Osteoblast (primary cell): ENCODE measurements around the gene TCIRG1. TPM values are rescaled to one million over a fixed set of nuclear protein-coding genes. Genes with fewer than 3 reads are reported as not detected.

Source experiments
- DNase-seq: peaks from one replicate; pipeline ENCODE4 v3.0.0; 2011; ENCODE audit warnings: low spot score, mixed read lengths; ENCODE audit not compliant: insufficient read length; ENCODE audit errors: missing footprints
- H2AFZ ChIP-seq: 2 replicates; pipeline ENCODE4 v1.6.0; 2011; ENCODE audit warnings: mild to moderate bottlenecking, low read length
- H3K27ac ChIP-seq: 2 replicates; pipeline ENCODE4 v1.5.1; 2011; ENCODE audit warnings: mild to moderate bottlenecking, low read depth, low read length, moderate library complexity
- H3K27me3 ChIP-seq: 2 replicates; pipeline ENCODE4 v1.6.0; 2012; ENCODE audit warnings: mild to moderate bottlenecking, control low read depth, inconsistent platforms, low read length, moderate library complexity; ENCODE audit not compliant: insufficient read depth
- H3K36me3 ChIP-seq: 2 replicates; pipeline ENCODE4 v1.5.1; 2011; ENCODE audit warnings: mild to moderate bottlenecking, low read length, control low read depth, moderate library complexity; ENCODE audit not compliant: insufficient read depth
- H3K4me1 ChIP-seq: 2 replicates; pipeline ENCODE4 v1.5.1; 2011; ENCODE audit warnings: mild to moderate bottlenecking, low read length, control low read depth, moderate library complexity; ENCODE audit not compliant: insufficient read depth
- H3K4me2 ChIP-seq: 2 replicates; pipeline ENCODE4 v1.6.0; 2011; ENCODE audit warnings: mild to moderate bottlenecking, low read length; ENCODE audit not compliant: insufficient read depth
- H3K4me3 ChIP-seq: fragments of 200-600 bp; sonication (generic); 3 replicates; pipeline ENCODE4 v1.5.1; 2012; ENCODE audit warnings: mild to moderate bottlenecking, low read length, inconsistent platforms; ENCODE audit not compliant: insufficient read depth
- H3K79me2 ChIP-seq: 2 replicates; pipeline ENCODE4 v1.6.0; 2012; ENCODE audit warnings: mild to moderate bottlenecking, low read length, control low read depth, inconsistent platforms; ENCODE audit not compliant: insufficient read depth
- H3K9me3 ChIP-seq: 2 replicates; pipeline ENCODE4 v1.5.1; 2011; ENCODE audit warnings: low read depth, low read length, control low read depth
- H4K20me1 ChIP-seq: 2 replicates; pipeline ENCODE4 v1.6.0; 2012; ENCODE audit warnings: mild to moderate bottlenecking, low read length, control low read depth; ENCODE audit not compliant: insufficient read depth
- CTCF ChIP-seq: IDR thresholded peaks from 2 replicates; pipeline ENCODE4 v1.5.1; 2011; ENCODE audit warnings: mild to moderate bottlenecking, low read depth, low read length, moderate library complexity; ENCODE audit errors: extremely low read depth
- total RNA-seq: library from RNA; depleted of rRNA; stranded (reverse); fragments of >200 nt; gene quantifications from 2 replicates; pipeline ENCODE4 v1.2.3, GENCODE V29; 2012

The TCIRG1 gene
- total RNA-seq, 1 donor, result 85.4 TPM

GRCh38 chr11:68040101-68040956 lies 1.5 kb downstream of the TCIRG1 start:
- Histone ChIP-seq H3K27ac (peak overlapping the region; percentile 73), H3K4me3 (peak overlapping the region; percentile 86), H3K36me3 (peaks cover 15% of the 10 kb centered on the region), H3K9me3 (no peaks in the 10 kb centered on the region), H3K4me1 (peaks cover 21% of the 10 kb centered on the region), H4K20me1 (no peaks in the 10 kb centered on the region), H2AFZ (peak overlapping the region; percentile 56), H3K79me2 (peaks cover 44% of the 10 kb centered on the region), H3K4me2 (peak overlapping the region; percentile 87), H3K27me3 (no peaks in the 10 kb centered on the region)
- peak; percentile 99 for DNase-seq
- TF ChIP-seq CTCF, result no peak

- Histone ChIP-seq H3K9me3 (no peaks in the 10 kb centered on the region), H3K4me1 (peaks cover 21% of the 10 kb centered on the region), H3K4me3 (peak overlapping the region; percentile 86), H3K36me3 (peaks cover 16% of the 10 kb centered on the region), H4K20me1 (no peaks in the 10 kb centered on the region), H2AFZ (no peak overlapping the region), H3K27ac (peak overlapping the region; percentile 73), H3K4me2 (peak overlapping the region; percentile 87), H3K79me2 (peaks cover 44% of the 10 kb centered on the region), H3K27me3 (no peaks in the 10 kb centered on the region)
- DNase-seq, result peak; percentile 77
- no peak for TF ChIP-seq CTCF
These were observed 2.2 kb downstream of the TCIRG1 start for GRCh38 chr11:68040957-68041591.

DNA sequence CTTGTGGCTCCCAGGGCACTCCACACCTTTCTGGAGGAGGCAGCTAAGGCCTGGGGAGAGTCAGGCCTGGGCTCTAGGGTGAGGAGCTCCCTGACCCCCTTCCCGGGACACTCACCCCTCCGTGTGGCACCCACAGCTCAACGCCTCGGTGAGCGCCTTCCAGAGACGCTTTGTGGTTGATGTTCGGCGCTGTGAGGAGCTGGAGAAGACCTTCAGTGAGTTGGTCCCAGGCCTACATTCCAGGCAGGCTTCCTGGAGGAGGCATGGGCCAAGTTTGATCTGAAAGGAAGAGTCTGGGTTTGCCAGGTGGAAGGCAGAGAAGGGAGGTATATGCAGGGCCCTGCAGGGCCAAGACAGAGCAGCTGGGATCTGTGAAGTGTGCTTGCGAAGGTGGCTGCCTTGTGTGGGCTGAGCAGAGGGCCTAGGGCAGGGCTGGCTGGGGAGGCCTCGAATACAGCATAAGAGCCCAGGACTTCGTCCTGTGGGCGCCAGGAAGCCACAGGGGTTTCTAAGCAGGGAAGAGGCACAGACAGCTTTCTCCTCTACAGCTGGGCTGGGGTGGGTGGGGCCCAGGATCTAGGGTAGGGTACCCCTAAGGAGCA lies 2.9 kb downstream of the TCIRG1 start:
- H3K27ac ChIP-seq, result no peak overlapping the region
- H3K4me1 ChIP-seq, result peaks cover 21% of the 10 kb centered on the region
- TF ChIP-seq CTCF, result no peak
- peaks cover 21% of the 10 kb centered on the region for H3K36me3 ChIP-seq
- H3K27me3 ChIP-seq, result no peaks in the 10 kb centered on the region
- H3K79me2 ChIP-seq, result peaks cover 44% of the 10 kb centered on the region
- H3K4me3 ChIP-seq, result no peak overlapping the region
- H2AFZ ChIP-seq, result no peak overlapping the region
- peak; percentile 76 for DNase-seq
- H3K9me3 ChIP-seq, result no peaks in the 10 kb centered on the region
- peak overlapping the region; percentile 87 for H3K4me2 ChIP-seq
- no peaks in the 10 kb centered on the region for H4K20me1 ChIP-seq
